BE2C (cell line): ENCODE results near the gene ZBTB25.

Experiments
- DNase-seq: peaks from one replicate; pipeline ENCODE4 v3.0.0-alpha.2; 2020
- H3K27me3 ChIP-seq: fragments of 250-450 bp; sonication (Bioruptor Pico); 2 replicates; pipeline ENCODE4 v1.5.1; 2020; ENCODE audit warnings: mild to moderate bottlenecking
- H3K36me3 ChIP-seq: fragments of 250-450 bp; sonication (Bioruptor Pico); 2 replicates; pipeline ENCODE4 v1.5.1; 2020; ENCODE audit warnings: mild to moderate bottlenecking
- H3K4me1 ChIP-seq: fragments of 250-450 bp; sonication (Bioruptor Pico); 2 replicates; pipeline ENCODE4 v1.5.1; 2020
- H3K4me3 ChIP-seq: 2 replicates; pipeline ENCODE4 v1.5.1; 2011; ENCODE audit warnings: low read depth, low read length
- H3K9me3 ChIP-seq: fragments of 250-450 bp; sonication (Bioruptor Pico); 2 replicates; pipeline ENCODE4 v1.5.1; 2020
- CTCF ChIP-seq: IDR thresholded peaks from 2 replicates; pipeline ENCODE4 v1.5.1; 2012; ENCODE audit warnings: mild to moderate bottlenecking, low read depth, low read length

ZBTB25 gene

GRCh38 chr14:64416348-64416932 is 87.2 kb downstream of the ZBTB25 start:
- H3K27me3 ChIP-seq = no peaks in the 10 kb centered on the region
- no peaks in the 10 kb centered on the region for H3K9me3 ChIP-seq
- H3K4me1 ChIP-seq = no peaks in the 10 kb centered on the region
- H3K4me3 ChIP-seq = no peak overlapping the region
- DNase-seq = no peak
- TF ChIP-seq CTCF = no peak
- peaks cover 93% of the 10 kb centered on the region for H3K36me3 ChIP-seq

GRCh38 chr14:64412237-64412636 is 91.4 kb downstream of the ZBTB25 start:
- Histone ChIP-seq H3K27me3 (no peaks in the 10 kb centered on the region), H3K36me3 (peaks cover 87% of the 10 kb centered on the region), H3K9me3 (no peaks in the 10 kb centered on the region), H3K4me3 (no peak overlapping the region), H3K4me1 (no peaks in the 10 kb centered on the region)
- TF ChIP-seq CTCF = no peak
- no peak for DNase-seq

GRCh38 chr14:64411001-64411400 is 92.6 kb downstream of the ZBTB25 start:
- Histone ChIP-seq H3K4me1 (no peaks in the 10 kb centered on the region), H3K4me3 (no peak overlapping the region), H3K27me3 (no peaks in the 10 kb centered on the region), H3K36me3 (peaks cover 85% of the 10 kb centered on the region), H3K9me3 (no peaks in the 10 kb centered on the region)
- no peak for DNase-seq
- no peak for TF ChIP-seq CTCF

- Histone ChIP-seq H3K36me3 (peaks cover 82% of the 10 kb centered on the region), H3K4me3 (no peak overlapping the region), H3K27me3 (no peaks in the 10 kb centered on the region), H3K4me1 (no peaks in the 10 kb centered on the region), H3K9me3 (no peaks in the 10 kb centered on the region)
- TF ChIP-seq CTCF = no peak
- no peak for DNase-seq
These were observed 93.4 kb downstream of the ZBTB25 start for GRCh38 chr14:64410084-64410774.

GRCh38 chr14:64409126-64409920 is 94.3 kb downstream of the ZBTB25 start:
- Histone ChIP-seq H3K4me1 (no peaks in the 10 kb centered on the region), H3K4me3 (no peak overlapping the region), H3K9me3 (no peaks in the 10 kb centered on the region), H3K27me3 (no peaks in the 10 kb centered on the region), H3K36me3 (peaks cover 81% of the 10 kb centered on the region)
- no peak for TF ChIP-seq CTCF
- DNase-seq = no peak

- no peak overlapping the region for H3K4me3 ChIP-seq
- no peaks in the 10 kb centered on the region for H3K9me3 ChIP-seq
- peaks cover 80% of the 10 kb centered on the region for H3K36me3 ChIP-seq
- no peak for TF ChIP-seq CTCF
- no peak for DNase-seq
- no peaks in the 10 kb centered on the region for H3K4me1 ChIP-seq
- no peaks in the 10 kb centered on the region for H3K27me3 ChIP-seq
These were observed 96.3 kb downstream of the ZBTB25 start for GRCh38 chr14:64407329-64407728.
